Body of pancreas (tissue), 4 donors: ENCODE results near the gene C2orf42.

Experiments used
- CTCF ChIP-seq, 7 experiments: fragments of 450-650 bp in 4 of 7; fragments of 200-600 bp in 3 of 7; sonication (generic) in 3 of 7; IDR thresholded peaks; one replicate each; pipeline ENCODE4 v1.5.1; 2016 to 2019; ENCODE audit warnings: antibody characterized with exemption in 7 of 7
- POLR2A ChIP-seq, 3 donors: fragments of 450-650 bp; IDR thresholded peaks; one replicate each; pipeline ENCODE4 v1.6.1; 2016; ENCODE audit warnings: antibody characterized with exemption in 3 of 3, mild to moderate bottlenecking in 2 of 3

DNA sequence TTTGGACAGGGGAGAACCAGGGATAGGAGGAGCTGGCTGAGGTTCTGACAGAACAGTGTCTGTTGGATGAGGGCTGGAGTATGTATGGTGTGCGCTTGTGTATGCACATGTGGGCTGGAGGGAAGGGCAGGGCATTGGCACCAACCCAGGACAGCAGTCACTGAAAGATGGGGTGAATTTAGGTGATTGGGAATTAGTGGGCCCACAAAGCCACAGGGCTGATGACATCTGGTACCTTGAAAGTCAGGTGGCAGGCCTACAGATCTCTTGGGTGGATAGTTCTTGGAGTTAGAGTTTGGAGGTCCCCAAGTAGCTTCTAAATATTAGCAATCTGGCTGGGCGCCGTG lies 45.7 kb downstream of the C2orf42 start:
- TF ChIP-seq POLR2A (IDR thresholded peaks at IDR 0.05) (no peak), CTCF (IDR thresholded peaks at IDR 0.05) (no peak)
